T-helper 2 cell (primary cell): ENCODE measurements around the gene SLIT3.

Experiments
- DNase-seq, 5 experiments: peaks; one replicate each; pipeline versions ENCODE4 v3.0.0 to v3.0.0-alpha.2; 2012 to 2022

SLIT3 gene

GRCh38 chr5:168844922-168845296 is 456.0 kb downstream of the SLIT3 start:
- no peak for DNase-seq

DNA sequence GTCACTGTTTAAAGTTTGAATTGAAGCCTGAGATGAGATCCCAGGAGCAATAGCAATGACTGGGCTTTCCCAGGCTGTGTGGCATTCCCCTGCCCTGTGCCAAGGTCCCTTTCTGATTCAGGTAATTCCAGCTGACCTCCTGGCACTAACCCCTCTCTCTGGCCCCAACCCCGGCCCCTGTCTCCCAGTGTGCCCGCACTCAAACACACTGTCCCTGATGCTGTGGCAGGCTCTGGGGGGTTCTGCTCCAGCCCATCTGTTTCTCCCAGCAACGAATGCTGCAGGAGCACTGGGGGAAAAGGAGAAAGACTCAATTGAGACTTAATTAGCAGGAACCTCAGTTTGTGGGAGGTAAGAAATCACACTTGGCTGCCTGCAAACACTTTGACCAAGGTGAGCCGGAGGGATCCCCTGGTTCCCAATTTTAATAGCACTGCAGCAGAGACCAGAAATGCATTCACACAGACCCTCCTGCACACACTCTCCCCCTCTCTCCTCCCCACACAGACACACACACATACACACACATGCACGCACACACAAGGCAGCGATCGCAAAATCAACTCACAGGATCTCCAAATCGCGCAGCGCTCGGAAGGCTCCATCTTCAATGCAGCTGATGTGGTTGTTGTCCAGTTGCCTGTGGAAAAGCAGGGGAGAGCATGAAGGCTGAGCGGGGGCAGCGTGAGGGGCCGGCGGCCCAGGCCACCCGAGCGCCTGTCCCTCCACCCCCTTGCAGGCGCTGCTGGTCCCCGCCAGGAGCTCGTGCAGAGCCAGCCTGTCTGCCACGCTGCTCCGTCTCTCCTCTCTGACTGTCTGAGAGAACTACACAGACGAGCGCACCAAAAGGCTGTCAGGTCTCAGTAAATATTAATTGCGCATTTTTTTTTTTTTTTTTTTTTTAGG is 456.7 kb downstream of the SLIT3 start:
- no peak for DNase-seq

- DNase-seq: no peak
These were observed 457.5 kb downstream of the SLIT3 start for GRCh38 chr5:168843277-168844015.

GRCh38 chr5:168842571-168843205 is 458.3 kb downstream of the SLIT3 start:
- no peak for DNase-seq

GRCh38 chr5:168837852-168838251 is 463.1 kb downstream of the SLIT3 start:
- no peak for DNase-seq

DNA sequence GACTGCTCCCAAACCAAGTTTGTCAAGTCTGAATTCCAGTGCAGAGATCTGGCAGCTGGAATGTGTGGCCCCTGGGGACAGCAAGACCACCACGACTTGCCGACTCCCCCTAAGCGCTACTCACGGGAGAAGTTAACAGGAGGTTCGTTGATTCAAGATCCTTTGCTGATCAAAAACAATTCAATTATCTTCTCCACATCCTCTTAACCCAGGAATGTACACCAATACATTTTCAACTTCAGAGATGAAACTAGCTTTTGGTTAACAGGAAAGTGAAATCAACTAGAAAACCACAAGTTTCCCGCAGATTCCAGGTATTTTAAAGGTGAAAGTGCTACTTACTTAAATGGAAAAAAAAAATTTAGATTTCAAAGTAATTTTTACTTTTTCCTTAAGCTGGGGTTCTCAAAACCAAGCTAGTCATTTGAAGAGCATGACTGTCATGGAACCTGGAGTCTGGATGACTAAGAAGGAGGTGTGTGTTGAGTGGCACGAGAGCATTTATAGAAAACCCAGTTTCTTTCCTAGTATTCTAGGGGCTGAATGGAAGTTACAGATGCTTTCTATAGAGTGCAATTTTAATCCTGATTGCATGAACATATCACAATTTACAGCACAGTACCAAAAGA is 464.2 kb downstream of the SLIT3 start:
- DNase-seq: peak in 1 of 5 experiments; percentile 66

- no peak for DNase-seq
These were observed 467.0 kb downstream of the SLIT3 start for GRCh38 chr5:168833936-168834335.

- DNase-seq: no peak
These were observed 467.6 kb downstream of the SLIT3 start for GRCh38 chr5:168833383-168833782.

- no peak for DNase-seq
These were observed 468.6 kb downstream of the SLIT3 start for GRCh38 chr5:168832308-168832707.

DNA sequence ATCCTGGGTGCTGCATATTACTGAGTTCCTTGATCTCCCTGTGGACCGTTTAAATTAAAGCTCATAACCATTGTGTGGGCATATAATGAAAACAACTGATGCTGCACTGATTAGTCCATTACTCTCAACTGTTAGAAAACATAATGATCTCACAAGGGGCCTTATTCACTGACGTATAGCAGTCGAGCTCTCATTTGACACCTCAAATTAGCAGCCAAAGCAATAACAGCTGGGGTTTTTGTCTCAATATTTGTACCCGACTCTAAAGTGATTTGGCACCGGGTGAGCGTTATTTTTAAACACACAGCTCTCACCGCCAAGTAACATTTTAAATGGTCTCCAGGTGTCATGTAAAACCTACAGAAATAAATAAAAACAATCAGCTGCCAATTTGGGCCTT is 469.6 kb downstream of the SLIT3 start:
- no peak for DNase-seq

GRCh38 chr5:168830833-168831232 is 470.1 kb downstream of the SLIT3 start:
- no peak for DNase-seq

- DNase-seq: no peak
These were observed 471.0 kb downstream of the SLIT3 start for GRCh38 chr5:168829922-168830417.

- DNase-seq: no peak
These were observed 471.9 kb downstream of the SLIT3 start for GRCh38 chr5:168829044-168829443.

DNA sequence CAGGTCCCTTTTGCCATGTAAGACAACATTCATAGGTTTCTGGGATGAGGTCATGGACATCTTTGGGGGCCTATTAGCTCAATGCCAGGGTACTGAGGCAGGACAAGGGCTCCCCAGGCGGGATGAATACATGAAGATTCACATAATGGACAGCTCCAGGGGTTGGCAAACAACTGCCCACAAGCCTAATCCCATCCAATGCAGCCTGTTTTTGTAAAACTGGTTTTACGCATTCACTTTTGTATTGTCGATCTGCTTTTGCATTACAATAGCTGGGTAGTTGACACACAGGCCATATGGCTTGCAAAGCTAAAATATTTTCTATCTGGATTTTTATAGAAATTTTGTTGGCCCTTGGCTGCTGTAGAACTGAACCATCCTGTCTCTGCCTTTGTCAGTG is 473.3 kb downstream of the SLIT3 start:
- DNase-seq: no peak

DNA sequence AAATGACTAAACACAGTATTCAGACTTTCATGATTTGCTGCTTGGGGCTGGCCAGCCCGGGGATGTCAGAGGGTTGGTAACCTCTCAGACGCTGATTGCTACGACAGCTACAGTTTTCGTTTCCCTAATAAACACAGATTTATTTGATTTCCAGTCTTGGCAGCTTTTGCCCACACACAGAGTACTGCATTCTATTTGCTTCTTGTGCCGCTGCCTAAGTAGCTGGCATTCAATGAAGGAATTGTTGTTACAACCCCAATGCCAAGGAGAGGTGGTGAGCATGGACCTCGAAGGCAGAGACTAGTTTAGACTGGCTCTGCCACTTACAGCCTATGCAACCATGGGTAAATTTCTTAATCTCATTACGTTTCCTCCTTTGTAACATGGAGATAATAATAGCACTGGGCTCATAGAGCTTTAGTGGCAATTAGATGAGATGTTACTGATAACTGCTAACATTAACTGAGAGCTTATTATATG is 474.7 kb downstream of the SLIT3 start:
- DNase-seq: no peak

GRCh38 chr5:168822745-168823281 is 478.1 kb downstream of the SLIT3 start:
- DNase-seq: peak in 1 of 5 experiments; percentile 66

GRCh38 chr5:168822248-168822744 is 478.6 kb downstream of the SLIT3 start:
- DNase-seq: no peak

- no peak for DNase-seq
These were observed 480.1 kb downstream of the SLIT3 start for GRCh38 chr5:168820874-168821273.

DNA sequence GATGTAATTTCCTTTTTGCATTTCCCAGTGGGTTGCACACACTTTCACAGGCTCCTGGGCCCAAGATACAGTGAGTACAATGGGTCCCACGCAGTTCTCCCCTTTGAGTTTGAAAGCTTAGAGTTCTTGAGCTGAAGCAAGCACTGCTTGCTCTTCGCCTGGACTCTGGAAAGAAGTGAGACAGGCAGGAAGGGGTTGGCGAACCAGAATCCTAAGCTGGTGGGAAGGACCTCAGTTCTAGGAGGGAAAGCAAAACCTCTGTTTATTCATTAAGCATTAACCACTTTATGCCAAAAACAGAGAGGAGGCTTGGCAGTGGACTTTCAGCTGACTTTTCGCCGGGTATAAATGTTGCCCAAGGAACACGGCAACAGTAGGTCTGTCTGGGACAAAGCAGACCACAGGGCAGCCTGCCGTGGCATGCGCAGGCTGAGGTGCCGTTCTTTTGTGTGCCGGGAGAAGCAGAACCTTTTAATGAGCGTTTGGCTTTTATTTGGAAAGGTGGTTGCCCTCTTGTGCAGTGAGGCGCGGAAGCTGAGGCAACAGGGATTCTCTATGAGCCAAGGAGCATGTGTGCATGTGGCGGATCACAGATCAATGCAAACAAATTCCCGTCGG is 481.8 kb downstream of the SLIT3 start:
- no peak for DNase-seq

DNA sequence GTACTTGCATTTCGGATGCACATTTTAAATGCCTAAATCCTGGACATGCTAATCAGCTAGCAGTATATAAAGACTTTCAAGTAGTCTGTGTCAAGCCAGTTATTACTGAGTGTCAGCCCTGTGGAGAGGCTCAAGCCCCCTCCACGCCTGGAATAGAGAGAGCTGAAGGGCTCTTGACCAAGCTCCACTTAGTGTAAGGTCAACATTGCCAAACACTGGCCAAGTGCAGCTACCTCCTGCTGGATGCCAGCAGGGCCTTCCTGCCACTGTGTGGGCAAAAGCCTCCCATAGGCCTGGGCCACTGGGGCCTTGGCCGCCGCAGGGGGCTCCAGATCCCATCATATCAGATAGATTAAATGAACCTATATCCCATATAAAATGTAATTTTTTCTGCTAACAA is 482.4 kb downstream of the SLIT3 start:
- DNase-seq: no peak

DNA sequence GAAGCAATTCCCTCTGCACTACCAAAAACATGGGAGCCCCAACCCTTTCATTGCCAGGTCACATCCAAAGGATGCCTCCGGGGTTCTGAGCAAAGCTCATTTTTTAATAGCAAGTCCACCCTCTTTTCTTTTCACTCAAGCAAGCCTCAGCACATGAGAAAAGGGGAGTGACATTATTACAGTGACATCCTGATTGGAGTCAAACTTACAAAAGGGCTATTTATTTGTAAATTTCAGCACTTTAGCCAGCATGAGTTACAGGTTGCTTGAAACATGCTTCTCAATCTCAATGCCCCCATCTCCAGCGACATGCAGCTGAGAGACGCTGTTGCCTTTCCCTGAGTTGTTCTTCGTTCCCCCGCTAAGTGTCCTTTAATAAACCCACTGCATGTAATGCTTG is 483.3 kb downstream of the SLIT3 start:
- DNase-seq: no peak

GRCh38 chr5:168816661-168817060 is 484.3 kb downstream of the SLIT3 start:
- DNase-seq: no peak
